GM12874 (cell line): ENCODE data around the gene CDC45.

Experiments used
- TF ChIP-seq, protein P1 (sequence below): IDR thresholded peaks from 2 replicates; pipeline ENCODE4 v1.5.1; 2011; ENCODE audit warnings: low read depth, mild to moderate bottlenecking, control low read depth, low read length, moderate library complexity; ENCODE audit not compliant: insufficient read depth

The CDC45 gene

DNA sequence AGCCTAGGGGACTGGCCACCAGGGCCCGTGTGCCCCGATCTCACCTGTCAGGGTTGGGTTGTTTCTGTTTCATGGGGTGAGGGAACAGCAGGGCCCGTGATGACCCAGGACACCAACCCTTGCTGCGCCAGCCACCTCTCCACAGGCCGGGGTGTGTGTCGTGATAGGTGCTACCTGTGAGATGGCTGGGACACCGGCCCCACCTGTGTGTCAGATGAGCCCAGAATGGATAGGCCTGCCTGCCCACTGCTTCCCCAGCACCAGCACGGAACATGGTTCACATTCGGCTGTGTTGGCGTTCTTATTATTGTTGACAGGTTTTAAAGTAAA, 37.4 kb downstream of the CDC45 start:
- TF ChIP-seq, protein P1, sequence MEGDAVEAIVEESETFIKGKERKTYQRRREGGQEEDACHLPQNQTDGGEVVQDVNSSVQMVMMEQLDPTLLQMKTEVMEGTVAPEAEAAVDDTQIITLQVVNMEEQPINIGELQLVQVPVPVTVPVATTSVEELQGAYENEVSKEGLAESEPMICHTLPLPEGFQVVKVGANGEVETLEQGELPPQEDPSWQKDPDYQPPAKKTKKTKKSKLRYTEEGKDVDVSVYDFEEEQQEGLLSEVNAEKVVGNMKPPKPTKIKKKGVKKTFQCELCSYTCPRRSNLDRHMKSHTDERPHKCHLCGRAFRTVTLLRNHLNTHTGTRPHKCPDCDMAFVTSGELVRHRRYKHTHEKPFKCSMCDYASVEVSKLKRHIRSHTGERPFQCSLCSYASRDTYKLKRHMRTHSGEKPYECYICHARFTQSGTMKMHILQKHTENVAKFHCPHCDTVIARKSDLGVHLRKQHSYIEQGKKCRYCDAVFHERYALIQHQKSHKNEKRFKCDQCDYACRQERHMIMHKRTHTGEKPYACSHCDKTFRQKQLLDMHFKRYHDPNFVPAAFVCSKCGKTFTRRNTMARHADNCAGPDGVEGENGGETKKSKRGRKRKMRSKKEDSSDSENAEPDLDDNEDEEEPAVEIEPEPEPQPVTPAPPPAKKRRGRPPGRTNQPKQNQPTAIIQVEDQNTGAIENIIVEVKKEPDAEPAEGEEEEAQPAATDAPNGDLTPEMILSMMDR, result no peak

GRCh38 chr22:19517919-19518611, 38.3 kb downstream of the CDC45 start:
- TF ChIP-seq, protein P1, result no peak

GRCh38 chr22:19518635-19519034, 38.9 kb downstream of the CDC45 start:
- TF ChIP-seq, protein P1, result no peak

DNA sequence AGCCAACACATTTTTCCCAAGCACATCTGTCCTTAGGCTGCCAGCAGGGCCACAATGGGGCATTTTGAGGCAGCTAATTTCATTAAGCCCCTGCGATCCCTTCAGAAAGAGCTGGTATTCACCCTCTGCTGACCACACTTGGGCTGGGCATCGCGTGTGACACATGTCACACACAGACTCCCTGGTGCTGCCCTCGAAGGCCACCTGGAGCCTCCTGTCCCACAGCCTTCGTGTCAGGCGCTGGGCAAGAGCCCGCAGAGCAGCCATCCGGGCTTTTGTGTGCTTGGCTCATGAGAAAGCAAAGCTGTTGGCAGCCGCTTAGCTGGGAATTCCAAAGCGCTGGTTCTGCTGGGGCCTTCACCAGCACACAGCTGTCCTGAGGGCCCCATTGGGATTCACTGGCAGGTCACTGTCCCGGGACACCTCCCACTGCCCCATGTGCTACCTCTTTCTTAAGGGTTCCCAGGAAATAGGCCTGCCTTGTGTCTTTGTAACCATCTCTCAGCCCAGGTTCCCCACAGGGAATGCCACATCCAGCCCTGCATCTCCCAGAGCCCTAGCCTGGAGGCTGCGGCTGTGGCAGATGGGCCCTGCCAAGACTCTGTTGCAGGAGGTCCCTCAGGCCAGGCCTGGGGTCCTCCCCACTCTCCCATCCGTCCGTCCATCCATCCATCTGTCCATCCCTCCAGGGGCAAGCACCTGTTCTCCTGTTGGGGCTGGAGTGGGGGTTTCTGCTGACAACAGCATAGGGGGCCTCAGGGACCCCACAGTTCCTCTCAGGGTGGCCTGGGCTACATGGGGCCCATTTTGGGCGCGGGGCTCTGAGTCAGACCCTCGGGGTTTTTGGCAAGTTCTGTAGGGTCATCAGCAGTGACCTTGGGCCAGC, 39.6 kb downstream of the CDC45 start:
- TF ChIP-seq, protein P1, result no peak

GRCh38 chr22:19520007-19520406, 40.3 kb downstream of the CDC45 start:
- TF ChIP-seq, protein P1, result no peak

DNA sequence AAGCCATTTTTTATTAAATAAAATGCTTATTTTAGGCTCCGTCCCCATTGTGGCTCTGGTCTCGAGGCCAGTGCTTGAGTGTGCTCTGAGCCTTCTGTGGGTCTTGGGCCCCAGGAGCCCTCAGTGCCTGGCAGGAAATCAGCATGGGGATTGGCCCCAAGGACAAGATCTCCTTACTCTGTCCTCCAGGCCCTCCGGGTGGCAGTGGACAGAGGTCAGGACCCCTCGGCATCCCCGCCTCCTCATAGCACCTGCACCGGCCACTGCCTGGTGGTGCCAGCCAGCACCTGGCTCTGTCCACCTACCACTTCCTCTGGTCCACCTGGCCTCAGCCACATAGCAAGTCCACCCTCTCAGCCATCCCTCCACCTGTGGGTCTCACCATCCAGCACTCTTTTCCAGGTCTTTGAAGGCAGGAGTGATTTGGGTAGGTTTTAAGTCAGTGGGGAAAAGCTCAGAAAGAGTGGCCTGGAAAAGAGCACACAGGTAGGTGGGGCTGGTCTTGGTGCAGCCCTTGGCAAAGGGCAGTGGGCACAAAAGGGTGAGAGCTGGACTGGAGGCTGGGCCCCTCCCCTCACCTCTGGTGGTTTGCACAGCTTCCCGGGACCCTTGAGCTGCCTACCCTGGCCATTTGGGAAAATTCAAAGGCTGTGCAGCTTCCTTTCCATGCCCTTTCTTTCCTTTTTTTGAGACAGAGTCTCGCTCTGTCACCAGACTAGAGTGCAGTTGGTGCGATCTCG, 41.0 kb downstream of the CDC45 start:
- TF ChIP-seq, protein P1, result no peak
